Keratinocyte (primary cell): Measurements from ENCODE around the gene RAB3D.

Experiments used
- EZH2 ChIP-seq: IDR thresholded peaks from one replicate; pipeline ENCODE4 v1.6.1; 2012; ENCODE audit warnings: inconsistent platforms, mild to moderate bottlenecking, low read length, moderate library complexity
- TF ChIP-seq, protein P1 (sequence below), 3 experiments: IDR thresholded peaks in 1 of 3; conservative IDR thresholded peaks in 1 of 3; optimal IDR thresholded peaks in 1 of 3; 2 replicates in 2 of 3; 3 replicates in 1 of 3; pipeline versions ENCODE3 to v1.5.1; 2011; ENCODE audit warnings: low read length in 3 of 3, mild to moderate bottlenecking in 3 of 3, moderate library complexity in 2 of 3, control low read depth in 1 of 3, inconsistent platforms in 1 of 3; ENCODE audit not compliant: insufficient read depth in 2 of 3; ENCODE audit errors: extremely low read depth in 1 of 3

DNA sequence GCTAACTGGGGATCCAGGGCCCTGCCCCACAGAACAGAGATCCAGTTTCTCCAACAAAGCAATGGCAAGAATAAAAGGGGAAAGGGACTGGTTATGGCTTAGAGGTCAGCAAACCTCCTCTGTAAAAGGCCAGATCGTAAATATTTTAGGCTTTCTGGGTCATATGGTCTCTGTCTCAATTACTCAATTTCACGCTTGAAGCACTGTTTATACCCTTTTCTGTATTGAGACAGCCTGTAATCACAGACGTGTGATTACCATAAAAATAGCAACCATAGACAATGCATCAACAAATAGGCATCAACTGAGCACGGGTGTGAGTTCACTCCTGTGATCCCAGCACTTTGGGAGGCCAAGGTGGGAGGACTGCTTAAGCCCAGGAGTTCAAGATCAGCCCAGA, 9.3 kb downstream of the RAB3D start:
- TF ChIP-seq, protein P1, sequence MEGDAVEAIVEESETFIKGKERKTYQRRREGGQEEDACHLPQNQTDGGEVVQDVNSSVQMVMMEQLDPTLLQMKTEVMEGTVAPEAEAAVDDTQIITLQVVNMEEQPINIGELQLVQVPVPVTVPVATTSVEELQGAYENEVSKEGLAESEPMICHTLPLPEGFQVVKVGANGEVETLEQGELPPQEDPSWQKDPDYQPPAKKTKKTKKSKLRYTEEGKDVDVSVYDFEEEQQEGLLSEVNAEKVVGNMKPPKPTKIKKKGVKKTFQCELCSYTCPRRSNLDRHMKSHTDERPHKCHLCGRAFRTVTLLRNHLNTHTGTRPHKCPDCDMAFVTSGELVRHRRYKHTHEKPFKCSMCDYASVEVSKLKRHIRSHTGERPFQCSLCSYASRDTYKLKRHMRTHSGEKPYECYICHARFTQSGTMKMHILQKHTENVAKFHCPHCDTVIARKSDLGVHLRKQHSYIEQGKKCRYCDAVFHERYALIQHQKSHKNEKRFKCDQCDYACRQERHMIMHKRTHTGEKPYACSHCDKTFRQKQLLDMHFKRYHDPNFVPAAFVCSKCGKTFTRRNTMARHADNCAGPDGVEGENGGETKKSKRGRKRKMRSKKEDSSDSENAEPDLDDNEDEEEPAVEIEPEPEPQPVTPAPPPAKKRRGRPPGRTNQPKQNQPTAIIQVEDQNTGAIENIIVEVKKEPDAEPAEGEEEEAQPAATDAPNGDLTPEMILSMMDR (optimal IDR thresholded peaks at IDR 0.05 in 1 of 3, IDR thresholded peaks at IDR 0.05 in 1 of 3, conservative IDR thresholded peaks at IDR 0.05 in 1 of 3; ENCODE audit: extremely low read depth in 1 of 3, insufficient read depth in 2 of 3, low read length in 3 of 3): no peak
- TF ChIP-seq EZH2: no peak
